Cardiac septum (tissue), 1 donor: ENCODE measurements around the gene ST7L. TPM values are rescaled to one million over a fixed set of nuclear protein-coding genes. Genes with fewer than 3 reads are reported as not detected.

Experiments used
- DNase-seq: peaks from one replicate; pipeline ENCODE4 v3.0.0-alpha.2; 2020; ENCODE audit warnings: low spot score
- intact Hi-C: fragments of 100-400 bp; cut with DNase I; formaldehyde crosslinking; loops from one replicate; pipeline ENCODE4 v1.14.0; 2022
- total RNA-seq: library from RNA; stranded (reverse); fragmentation: NEBNext Ultra II Directional; extraction: Animal tissue kit (Norgen Biotek cat#: 25700); gene quantifications from one replicate; pipeline ENCODE4 v1.2.1, GENCODE V29; 2021
- donor health status: DM: no; HTN: no; CAD: no.

ST7L gene
- total RNA-seq, 1 donor from 2014 or later, result 14.0 TPM

DNA sequence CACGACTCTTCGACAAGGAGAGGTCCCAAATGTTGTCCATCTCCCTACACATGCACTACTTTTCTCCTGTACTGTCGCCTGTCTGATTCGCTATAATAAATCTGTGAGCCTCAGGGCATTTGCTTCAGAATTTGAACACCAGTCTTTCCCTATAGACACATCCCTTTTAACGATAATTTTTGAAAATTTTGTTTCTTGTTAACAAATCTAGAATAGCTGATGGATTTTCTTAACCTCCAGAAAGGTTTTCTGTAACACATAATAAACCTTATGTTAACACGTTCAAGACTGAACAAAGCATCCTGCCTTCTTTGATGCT lies 1.4 kb upstream of the ST7L start:
- no peak for DNase-seq
- intact Hi-C loops, result no loop called here

DNA sequence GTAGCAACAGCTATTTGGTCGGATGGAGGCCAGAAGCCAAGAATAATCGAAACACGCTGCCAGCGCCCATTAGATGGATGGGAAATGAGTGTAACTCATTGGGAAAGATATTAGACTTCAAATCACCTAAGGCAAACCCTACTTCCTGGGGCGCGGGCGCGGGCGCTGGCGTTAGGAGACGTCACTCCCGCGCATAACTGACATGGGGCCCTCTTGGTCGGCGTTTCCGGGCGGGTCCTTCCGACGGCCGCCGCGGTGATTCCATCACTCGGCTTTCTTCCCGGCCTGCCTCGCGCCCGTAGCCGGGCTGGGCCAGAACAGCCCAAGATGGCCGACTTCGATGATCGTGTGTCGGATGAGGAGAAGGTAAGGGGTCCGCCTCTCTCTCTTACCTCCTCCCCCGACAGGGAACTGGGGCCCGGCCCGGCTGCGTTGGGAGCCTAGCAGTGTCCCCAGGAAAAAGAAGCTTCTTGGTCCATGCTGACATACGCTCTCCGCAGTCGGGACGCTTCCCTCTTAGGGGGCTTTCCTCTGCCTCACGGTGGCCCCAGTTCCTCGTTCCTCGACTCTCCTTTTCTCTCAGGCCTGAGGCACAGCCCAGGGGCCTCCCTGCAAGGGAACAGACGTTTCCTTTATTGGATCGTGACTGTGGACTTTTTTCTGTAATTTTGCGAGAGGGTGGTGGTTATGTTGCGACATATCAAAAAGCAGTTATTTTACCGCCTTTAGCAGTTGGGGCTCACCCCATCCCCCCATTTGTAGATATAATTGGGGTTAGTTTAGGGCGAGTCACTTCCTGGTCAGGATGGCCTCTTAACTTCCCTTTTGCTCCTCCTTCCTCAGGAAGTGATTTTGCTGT lies 806 bp upstream of the ST7L start, which contains the start of gene CAPZA1:
Gene CAPZA1 (plus strand): TSS at position 315 of the 859 bp plus-strand sequence. CDS start 13 bp downstream, at position 328.
- DNase-seq, result peak; percentile 95
- intact Hi-C loops, result loop anchor here (1.0 to 10.0 kb wide), 6 partner anchors 58 to 337 kb away; partner anchors contain the start of genes RHOC and SLC16A1

DNA sequence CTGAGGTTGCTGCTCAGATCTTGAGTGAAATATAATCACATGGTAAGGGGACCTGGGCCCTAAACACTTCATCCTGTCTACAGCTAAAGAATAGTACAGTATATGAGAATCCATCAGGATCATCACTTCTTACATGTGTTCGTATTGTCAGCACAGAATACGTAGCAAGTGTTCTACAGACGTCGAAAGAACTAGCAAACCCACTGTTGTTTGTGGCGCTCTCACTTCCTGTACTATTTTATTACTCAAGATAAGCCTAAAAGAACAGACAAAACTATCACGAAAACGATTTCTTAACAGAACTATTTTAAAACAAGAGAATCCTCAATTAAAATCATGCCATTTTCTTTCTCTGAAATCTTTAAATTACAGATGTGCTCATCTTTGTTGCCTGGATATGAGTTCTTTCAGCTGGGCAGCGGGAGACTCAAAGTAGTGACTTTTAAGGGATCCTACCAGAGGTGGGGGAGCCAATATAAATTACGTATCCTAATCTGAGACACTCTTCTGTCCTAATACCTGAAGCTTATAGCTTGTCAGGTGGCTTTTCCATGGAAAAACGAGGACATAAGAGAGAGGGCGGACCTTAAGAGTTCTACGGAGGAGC lies 724 bp downstream of the ST7L start:
- intact Hi-C loops, result loop anchor here (2.0 to 10.0 kb wide), 5 partner anchors 59 to 339 kb away; partner anchors contain the start of gene SLC16A1
- DNase-seq, result no peak

DNA sequence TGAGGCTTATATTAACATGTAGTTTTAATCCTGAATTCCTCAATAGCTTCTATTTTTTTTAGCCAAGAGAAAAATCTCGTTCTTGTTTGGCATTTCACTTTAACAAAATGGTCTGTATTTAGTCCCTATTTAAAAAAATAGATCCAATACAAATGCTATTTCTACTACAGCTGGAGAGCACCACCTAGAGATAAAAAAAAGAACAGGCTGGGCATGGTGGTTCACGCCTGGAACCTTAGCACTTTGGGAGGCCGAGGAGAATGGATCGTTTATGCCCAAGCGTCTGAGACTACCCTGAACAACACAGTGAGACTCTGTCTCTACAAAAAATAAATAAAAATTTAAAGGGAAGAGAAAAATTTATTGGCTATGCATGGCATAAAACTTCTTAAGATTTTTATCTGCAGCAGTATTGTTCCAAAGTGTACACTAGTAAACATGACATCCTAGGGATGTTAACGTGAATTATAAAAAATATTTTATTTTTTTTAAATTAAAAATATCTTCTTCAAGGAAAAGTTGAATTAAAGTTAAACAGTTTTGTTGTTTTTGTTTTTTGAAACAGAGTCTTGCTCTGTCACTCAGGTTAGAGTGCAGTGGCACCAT lies 4.4 kb downstream of the ST7L start:
- no peak for DNase-seq
- intact Hi-C loops, result loop anchor here (5.0 to 10.0 kb wide), 3 partner anchors 63 to 112 kb away; no protein-coding TSS in a partner anchor

DNA sequence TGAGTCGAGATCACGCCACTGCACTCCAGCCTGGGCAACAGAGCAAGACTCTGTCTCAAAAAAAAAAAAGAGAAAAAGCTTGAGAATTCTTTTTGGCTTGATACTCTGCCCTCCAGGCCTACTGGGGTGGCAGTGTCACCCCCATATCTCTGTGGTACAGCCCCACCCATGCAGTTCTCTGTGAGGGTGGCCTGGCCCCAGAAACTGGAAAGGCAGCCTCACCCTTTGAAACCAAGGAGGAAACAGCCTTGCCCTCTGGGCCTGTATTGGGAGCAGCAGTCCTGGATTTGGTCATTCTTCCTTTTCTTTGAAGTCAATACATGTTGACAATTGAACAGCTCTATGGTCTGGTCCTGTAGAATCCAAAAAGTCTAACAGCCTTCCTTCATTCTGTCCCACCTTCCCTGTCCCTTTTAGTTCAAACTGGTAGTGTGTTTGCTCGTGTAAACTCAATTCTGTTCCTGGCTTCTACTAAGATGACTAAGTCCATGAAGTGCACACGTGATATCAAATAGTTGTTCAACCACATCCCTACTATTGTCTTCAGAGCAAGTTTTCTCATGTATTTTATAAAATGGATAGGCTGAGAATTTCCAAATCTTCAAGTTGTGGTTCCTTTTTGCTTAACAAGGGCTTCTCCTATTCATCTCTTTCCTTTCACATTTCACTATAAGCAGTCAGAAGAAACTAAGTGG lies 13.2 kb downstream of the ST7L start:
- no peak for DNase-seq
- intact Hi-C loops, result no loop called here

DNA sequence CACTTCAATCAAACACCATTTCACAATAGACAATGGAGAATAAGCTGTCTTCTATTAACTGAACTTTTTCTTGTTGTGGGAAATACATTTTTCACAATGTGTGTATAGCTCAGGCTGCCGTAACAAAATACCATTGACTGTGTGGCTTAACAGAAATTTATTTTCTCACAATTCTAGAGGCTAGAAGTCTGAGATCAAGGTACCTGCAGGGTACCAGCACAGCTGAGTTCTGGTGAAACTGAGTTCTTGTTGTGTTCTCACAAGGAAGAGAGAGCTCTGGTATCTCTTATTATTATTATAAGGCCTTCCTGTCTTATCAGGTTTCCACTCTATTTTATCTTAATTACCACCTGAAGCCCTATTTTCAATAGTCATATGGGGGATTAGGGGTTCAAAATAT lies 15.4 kb downstream of the ST7L start:
- intact Hi-C loops, result no loop called here
- DNase-seq, result no peak

DNA sequence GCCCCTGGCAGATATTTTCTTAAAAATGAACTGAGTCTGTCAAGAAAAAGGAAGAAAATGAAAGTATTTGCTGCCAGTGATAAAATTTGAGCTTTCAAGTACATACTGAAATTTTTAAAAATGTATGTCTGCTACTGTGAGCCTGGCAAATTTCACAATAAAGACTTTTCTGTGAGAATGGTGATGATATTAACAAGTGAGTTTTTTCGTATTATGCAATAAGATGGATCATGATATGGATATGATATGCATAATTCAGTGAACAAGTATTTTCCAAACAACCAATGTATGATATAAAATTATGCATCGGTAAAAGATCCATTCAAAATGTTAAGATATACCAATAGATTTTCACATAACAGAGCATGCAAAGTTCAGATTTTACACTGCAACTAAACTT lies 15.9 kb downstream of the ST7L start:
- DNase-seq, result no peak
- intact Hi-C loops, result no loop called here

DNA sequence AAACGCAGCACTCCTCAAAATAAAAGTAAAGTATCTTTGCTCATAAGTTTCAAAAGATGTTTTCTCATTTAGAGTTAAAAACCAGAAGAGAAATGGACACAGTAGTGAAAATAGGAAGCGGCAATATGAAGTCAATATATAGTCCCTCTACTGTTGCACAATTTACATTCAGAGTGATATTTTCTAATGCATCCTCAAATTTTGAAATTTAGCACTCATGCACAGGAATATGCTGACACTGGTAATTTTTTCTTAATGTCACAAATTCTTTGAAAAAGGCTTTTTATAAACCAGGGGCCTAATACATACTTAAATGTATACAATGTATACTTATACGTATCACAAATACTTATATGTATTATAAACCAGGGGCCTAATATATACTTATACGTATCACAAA lies 19.5 kb downstream of the ST7L start:
- DNase-seq, result no peak
- intact Hi-C loops, result no loop called here

DNA sequence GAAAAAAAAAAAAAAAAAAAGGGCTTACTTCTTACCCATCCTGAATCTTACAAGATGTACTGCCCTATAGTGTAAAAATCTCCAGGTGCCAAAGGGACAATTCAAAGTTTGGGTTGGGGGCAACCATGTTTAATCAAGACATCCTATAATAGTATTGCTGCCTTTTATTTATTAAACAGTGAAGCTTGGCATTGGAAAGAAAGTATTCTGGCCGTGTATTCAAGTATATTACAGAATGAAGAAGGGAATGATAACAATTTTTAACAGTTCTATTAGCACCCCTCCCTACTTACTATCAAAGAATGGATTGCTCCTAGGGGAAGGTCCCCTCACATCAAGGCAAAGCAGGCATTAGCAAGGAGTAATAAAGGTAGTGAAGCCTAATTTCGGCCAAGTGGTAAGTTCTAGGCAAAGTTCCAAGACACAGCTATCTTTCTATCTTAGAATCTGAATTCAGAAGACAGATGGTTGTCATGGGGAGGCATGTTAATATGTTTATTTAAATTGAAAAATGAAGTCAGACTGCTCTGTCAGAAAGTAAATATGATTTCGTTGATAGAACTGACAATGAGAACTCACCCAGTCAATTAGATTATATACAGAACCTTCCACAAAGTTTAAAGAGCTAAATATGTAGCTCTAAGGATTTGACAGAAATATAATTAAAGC lies 24.6 kb downstream of the ST7L start:
- intact Hi-C loops, result no loop called here
- no peak for DNase-seq

DNA sequence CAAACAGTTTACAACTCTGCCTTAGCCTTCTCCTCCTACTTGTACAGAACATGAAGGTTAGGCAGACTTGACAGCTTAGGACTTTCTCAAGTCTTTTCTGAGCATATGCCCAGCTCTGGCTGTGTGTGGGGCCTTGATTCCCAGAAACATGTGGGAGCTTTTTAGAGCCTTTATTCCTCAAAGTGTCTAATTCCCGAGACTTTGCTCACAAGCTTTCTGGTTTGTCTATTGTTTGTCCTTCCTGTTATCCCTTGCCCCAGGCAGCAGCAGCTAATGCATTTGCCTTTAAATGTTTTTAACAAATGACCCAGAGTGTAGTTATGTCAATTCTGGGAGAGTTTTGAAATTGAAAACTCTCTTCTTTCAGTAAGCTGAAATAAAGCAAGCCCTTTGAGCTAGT lies 29.2 kb downstream of the ST7L start:
- intact Hi-C loops, result no loop called here
- no peak for DNase-seq

DNA sequence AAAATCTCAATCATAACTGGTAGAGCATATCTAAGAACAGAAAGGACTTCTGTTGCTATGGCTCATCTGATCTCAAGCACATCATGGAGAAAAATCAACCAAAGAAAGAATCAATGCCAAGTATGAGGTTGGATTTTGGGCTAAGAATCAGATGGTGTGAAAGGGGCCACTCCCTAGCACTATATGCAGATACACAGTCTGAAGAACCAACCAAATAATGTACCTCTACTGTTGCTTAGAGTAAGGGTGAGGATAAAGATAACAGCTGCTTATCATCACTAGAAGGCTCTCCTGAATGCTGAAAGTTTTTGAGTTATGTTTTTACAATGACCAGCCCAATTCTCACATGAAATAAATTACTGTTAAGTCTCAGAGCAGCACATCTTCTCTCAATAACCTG lies 35.6 kb downstream of the ST7L start:
- intact Hi-C loops, result no loop called here
- no peak for DNase-seq

DNA sequence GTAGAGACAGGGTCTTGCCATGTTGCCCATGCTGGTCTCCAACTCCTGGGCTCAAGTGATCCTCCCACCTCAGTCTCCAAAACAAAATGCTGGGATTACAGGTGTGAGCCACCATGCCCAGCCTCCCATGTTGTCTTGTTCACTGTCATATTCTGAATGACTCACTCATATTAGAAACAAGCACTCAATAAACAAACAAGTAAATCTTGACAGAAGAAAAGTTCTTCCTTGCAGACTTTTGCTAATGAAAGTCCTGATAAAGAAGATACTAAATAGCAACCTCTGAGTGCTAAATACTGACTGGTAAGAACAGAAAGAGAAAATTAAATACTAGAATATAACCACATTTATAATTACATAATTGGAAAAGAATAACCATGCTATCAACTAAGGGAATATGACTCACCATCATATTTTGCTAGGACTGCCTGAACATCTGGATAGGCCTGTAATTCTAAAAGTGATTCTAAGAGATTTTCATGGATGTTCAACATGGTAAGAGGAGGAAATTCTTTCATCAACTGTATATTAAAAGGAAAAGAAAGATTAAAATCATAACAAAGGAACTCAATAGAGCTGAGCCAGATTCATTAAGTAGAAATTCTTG lies 37.3 kb downstream of the ST7L start:
- DNase-seq, result no peak
- intact Hi-C loops, result no loop called here

DNA sequence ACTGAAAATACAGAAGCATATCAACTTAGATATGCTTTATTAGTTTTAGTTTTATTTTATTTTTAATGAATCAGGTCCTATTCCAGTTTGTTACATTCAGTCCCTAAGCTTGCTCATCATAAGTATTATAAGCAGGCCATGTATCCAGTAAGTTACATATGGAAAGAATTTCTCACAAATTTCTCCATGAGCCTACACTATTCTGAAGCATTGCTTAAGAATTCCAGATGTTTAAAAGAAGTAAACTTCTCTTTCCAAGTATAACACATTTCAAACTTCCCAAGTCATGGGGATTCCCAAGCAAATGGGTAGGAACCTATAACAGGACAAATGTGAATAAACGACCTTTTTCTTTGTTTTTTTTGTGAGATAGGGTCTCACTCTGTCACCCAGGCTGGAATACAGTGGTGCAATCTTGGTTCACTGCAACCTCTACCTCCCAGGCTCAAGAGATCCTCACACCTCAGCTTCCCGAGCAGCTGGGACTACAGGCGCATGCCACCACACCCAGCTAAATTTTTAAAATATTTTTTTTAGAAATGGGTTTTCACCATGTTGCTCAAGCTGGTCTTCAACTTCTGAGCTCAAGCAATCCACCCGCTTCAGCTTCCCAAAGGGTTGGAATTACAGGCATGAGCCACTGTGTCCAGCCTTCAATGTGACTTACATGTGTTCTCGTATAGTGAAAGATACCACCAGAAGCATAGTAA lies 39.0 kb downstream of the ST7L start:
- intact Hi-C loops, result no loop called here
- DNase-seq, result no peak

DNA sequence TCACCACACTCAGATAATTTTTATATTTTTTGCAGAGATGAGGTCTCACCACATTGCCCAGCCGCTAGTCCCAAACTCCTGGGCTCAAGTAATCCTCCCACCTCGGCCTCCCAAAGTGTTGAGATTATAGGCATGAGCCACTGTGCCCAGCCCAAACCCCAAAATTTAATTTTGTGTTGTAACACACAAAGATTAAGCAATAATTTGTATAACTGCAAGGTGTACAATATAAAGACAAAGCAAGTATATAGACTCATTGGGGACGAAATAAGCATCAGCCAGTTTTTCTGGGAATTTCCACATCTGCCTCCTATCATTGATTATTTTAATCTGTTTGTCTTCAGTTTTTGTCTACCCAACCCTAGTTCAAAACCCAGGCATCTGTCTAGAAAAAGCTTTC lies 42.7 kb downstream of the ST7L start:
- no peak for DNase-seq
- intact Hi-C loops, result no loop called here

DNA sequence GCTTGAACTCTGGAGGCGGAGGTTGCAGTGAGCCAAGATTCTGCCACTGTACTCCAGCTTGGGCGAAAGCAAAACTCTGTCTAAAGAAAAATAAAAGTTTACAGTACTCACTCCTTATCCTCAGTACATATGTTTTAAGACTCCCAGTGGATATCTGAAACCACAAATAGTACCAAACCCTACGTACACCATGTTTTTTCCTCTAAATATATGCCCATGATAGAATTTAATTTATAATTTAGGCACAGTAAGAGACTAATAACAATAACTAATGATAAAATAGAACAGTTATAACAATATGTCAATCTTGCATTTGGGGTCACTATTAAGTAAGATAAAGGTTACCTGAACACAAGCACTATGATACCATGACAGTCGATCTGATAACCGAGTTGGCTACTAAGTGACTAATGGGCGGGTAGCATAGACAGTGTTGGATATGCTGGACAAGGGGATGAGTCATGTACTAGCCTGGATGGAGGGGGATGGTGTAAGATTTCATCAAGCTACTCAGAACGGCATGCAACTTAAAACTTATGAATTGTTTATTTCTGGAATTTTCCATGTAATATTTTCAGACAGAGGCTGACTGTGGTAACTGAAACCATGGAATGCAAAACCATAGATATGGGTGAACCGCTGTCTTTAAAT lies 43.7 kb downstream of the ST7L start:
- no peak for DNase-seq
- intact Hi-C loops, result no loop called here

DNA sequence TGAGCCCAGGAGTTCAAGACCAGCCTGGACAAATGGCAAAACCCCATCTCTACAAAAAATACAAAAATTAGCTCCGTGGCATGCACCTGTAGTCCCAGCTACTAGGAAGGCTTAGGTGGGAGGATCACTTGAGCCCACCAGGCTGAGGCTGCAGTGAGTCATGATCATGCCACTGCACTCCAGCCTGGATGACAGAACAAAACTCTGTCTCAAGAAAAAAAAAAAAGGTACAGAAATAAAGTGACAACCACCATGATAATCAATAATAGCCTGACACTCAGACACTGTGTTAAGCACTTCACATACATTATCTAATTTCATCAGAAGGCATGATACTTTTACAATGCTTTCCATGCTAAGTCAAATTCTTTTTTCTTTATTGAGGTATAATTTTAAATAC lies 53.1 kb downstream of the ST7L start:
- intact Hi-C loops, result no loop called here
- no peak for DNase-seq

DNA sequence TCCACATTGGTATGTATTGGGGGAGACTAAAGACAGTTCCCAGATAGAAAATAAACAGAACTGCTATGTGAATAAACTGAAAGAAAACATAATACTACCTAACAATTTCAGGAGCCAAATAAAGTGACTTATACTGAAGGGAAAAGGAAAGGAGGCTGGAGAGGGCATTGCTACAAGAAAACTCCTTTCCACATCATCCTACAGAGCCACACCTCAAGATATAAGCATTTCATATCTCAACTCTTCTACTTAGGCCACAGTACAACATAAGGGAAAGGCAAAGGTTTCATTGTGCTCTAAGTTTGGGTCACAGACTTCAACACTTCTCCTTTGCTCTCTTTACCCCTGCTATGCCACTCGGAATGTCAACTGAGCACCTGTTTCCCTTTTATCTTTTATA lies 54.9 kb downstream of the ST7L start:
- intact Hi-C loops, result no loop called here
- no peak for DNase-seq

DNA sequence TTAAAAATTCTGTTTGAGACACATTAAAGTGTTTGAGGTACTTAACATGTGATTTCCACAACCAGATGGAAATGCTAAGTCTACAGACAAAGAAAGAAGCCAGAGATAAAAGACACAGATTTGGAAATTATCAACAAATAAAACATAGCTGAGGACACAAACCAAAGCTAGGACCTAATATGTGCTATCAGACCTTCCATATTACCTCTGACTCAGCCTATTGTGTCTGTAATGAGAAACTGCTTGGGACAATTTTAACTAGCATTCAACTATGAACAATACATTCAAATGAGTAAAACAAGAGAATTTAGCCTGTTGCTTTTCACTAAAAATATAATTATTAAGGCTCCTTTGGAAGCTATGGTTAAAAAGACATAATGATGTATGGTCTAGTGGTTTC lies 55.6 kb downstream of the ST7L start:
- intact Hi-C loops, result no loop called here
- no peak for DNase-seq
